Measurements from ENCODE around the gene TEX13D. TPM values are rescaled to one million over a fixed set of nuclear protein-coding genes. Genes with fewer than 3 reads are reported as not detected.

The TEX13D gene
- total and polyA plus RNA-seq, 2 experiments from 2014 or later = not detected

DNA sequence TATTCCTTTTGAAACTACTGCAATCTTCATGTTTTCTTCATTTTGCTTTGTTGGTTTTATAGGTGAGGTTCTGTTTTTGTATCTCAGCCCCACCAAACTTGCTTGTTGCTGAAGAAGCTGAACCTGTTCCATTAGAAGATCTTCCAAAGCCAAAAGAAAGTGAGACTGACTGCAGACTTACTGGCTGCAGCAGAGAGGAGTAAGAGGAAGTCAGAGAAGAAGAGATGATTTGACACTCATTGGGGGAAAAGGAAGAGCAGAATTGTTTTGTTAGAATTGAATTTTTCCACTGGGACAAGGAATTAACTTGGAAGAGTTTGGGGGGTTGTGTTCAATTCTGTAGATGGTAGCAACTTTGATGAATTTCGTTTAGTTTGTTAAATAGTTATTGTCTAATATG is 3.1 kb downstream of the TEX13D start:
- Mint-ChIP-seq H3K9me3 (no peaks in the 10 kb centered on the region), H3K27ac (no peak overlapping the region), H3K4me1 (no peaks in the 10 kb centered on the region), H3K36me3 (ENCODE audit: low read depth) (no peaks in the 10 kb centered on the region), H3K4me3 (no peak overlapping the region), H3K27me3 (ENCODE audit: insufficient read depth, low read depth, poor library complexity) (no peaks in the 10 kb centered on the region)
- Histone ChIP-seq H3K79me2 (replicated peaks; ENCODE audit: insufficient read depth) (no peaks in the 10 kb centered on the region), H3K27ac (ENCODE audit: low read depth) (no peak overlapping the region), H2AFZ (no peak overlapping the region), H4K20me1 (replicated peaks; ENCODE audit: insufficient read depth) (no peaks in the 10 kb centered on the region), H3K4me3 (no peak overlapping the region), H3K9me2 (ENCODE audit: insufficient read depth) (no peaks in the 10 kb centered on the region), H3K4me1 (ENCODE audit: insufficient read depth) (no peaks in the 10 kb centered on the region), H3F3A (replicated peaks; ENCODE audit: low read depth) (no peaks in the 10 kb centered on the region), H3K27me3 (ENCODE audit: insufficient read depth) (no peaks in the 10 kb centered on the region), H3K36me3 (ENCODE audit: insufficient read depth) (no peaks in the 10 kb centered on the region), H3K4me2 (no peak overlapping the region)
- TF ChIP-seq, protein P1, sequence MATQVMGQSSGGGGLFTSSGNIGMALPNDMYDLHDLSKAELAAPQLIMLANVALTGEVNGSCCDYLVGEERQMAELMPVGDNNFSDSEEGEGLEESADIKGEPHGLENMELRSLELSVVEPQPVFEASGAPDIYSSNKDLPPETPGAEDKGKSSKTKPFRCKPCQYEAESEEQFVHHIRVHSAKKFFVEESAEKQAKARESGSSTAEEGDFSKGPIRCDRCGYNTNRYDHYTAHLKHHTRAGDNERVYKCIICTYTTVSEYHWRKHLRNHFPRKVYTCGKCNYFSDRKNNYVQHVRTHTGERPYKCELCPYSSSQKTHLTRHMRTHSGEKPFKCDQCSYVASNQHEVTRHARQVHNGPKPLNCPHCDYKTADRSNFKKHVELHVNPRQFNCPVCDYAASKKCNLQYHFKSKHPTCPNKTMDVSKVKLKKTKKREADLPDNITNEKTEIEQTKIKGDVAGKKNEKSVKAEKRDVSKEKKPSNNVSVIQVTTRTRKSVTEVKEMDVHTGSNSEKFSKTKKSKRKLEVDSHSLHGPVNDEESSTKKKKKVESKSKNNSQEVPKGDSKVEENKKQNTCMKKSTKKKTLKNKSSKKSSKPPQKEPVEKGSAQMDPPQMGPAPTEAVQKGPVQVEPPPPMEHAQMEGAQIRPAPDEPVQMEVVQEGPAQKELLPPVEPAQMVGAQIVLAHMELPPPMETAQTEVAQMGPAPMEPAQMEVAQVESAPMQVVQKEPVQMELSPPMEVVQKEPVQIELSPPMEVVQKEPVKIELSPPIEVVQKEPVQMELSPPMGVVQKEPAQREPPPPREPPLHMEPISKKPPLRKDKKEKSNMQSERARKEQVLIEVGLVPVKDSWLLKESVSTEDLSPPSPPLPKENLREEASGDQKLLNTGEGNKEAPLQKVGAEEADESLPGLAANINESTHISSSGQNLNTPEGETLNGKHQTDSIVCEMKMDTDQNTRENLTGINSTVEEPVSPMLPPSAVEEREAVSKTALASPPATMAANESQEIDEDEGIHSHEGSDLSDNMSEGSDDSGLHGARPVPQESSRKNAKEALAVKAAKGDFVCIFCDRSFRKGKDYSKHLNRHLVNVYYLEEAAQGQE (IDR thresholded peaks at IDR 0.05; ENCODE audit: unreplicated experiment) = no peak
- TF ChIP-seq CREB1 (CRISPR knock-in tag; IDR thresholded peaks at IDR 0.05; ENCODE audit: low read depth) (no peak), STAT1 (IDR thresholded peaks at IDR 0.05; ENCODE audit: unreplicated experiment) (no peak), NANOG (IDR thresholded peaks at IDR 0.05; ENCODE audit: borderline replicate concordance) (no peak), EZH2 (IDR thresholded peaks at IDR 0.05; ENCODE audit: low read depth, unreplicated experiment) (no peak), JUNB (IDR thresholded peaks at IDR 0.05; ENCODE audit: unreplicated experiment) (no peak), ZNF114 (CRISPR knock-in tag; IDR thresholded peaks at IDR 0.05) (no peak), ZNF331 (CRISPR knock-in tag; IDR thresholded peaks at IDR 0.05; ENCODE audit: low read depth) (no peak), EZH2phosphoT487 (IDR thresholded peaks at IDR 0.05; ENCODE audit: unreplicated experiment) (no peak), POLR2AphosphoS5 (IDR thresholded peaks at IDR 0.05; ENCODE audit: low read depth) (no peak)
- TF ChIP-seq, protein P2, sequence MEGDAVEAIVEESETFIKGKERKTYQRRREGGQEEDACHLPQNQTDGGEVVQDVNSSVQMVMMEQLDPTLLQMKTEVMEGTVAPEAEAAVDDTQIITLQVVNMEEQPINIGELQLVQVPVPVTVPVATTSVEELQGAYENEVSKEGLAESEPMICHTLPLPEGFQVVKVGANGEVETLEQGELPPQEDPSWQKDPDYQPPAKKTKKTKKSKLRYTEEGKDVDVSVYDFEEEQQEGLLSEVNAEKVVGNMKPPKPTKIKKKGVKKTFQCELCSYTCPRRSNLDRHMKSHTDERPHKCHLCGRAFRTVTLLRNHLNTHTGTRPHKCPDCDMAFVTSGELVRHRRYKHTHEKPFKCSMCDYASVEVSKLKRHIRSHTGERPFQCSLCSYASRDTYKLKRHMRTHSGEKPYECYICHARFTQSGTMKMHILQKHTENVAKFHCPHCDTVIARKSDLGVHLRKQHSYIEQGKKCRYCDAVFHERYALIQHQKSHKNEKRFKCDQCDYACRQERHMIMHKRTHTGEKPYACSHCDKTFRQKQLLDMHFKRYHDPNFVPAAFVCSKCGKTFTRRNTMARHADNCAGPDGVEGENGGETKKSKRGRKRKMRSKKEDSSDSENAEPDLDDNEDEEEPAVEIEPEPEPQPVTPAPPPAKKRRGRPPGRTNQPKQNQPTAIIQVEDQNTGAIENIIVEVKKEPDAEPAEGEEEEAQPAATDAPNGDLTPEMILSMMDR (conservative IDR thresholded peaks at IDR 0.05; ENCODE audit: low read depth in 2 of 2) = no peak
- TF ChIP-seq, protein P3, sequence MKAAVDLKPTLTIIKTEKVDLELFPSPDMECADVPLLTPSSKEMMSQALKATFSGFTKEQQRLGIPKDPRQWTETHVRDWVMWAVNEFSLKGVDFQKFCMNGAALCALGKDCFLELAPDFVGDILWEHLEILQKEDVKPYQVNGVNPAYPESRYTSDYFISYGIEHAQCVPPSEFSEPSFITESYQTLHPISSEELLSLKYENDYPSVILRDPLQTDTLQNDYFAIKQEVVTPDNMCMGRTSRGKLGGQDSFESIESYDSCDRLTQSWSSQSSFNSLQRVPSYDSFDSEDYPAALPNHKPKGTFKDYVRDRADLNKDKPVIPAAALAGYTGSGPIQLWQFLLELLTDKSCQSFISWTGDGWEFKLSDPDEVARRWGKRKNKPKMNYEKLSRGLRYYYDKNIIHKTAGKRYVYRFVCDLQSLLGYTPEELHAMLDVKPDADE (IDR thresholded peaks at IDR 0.05) = no peak
- TF ChIP-seq, protein P4, sequence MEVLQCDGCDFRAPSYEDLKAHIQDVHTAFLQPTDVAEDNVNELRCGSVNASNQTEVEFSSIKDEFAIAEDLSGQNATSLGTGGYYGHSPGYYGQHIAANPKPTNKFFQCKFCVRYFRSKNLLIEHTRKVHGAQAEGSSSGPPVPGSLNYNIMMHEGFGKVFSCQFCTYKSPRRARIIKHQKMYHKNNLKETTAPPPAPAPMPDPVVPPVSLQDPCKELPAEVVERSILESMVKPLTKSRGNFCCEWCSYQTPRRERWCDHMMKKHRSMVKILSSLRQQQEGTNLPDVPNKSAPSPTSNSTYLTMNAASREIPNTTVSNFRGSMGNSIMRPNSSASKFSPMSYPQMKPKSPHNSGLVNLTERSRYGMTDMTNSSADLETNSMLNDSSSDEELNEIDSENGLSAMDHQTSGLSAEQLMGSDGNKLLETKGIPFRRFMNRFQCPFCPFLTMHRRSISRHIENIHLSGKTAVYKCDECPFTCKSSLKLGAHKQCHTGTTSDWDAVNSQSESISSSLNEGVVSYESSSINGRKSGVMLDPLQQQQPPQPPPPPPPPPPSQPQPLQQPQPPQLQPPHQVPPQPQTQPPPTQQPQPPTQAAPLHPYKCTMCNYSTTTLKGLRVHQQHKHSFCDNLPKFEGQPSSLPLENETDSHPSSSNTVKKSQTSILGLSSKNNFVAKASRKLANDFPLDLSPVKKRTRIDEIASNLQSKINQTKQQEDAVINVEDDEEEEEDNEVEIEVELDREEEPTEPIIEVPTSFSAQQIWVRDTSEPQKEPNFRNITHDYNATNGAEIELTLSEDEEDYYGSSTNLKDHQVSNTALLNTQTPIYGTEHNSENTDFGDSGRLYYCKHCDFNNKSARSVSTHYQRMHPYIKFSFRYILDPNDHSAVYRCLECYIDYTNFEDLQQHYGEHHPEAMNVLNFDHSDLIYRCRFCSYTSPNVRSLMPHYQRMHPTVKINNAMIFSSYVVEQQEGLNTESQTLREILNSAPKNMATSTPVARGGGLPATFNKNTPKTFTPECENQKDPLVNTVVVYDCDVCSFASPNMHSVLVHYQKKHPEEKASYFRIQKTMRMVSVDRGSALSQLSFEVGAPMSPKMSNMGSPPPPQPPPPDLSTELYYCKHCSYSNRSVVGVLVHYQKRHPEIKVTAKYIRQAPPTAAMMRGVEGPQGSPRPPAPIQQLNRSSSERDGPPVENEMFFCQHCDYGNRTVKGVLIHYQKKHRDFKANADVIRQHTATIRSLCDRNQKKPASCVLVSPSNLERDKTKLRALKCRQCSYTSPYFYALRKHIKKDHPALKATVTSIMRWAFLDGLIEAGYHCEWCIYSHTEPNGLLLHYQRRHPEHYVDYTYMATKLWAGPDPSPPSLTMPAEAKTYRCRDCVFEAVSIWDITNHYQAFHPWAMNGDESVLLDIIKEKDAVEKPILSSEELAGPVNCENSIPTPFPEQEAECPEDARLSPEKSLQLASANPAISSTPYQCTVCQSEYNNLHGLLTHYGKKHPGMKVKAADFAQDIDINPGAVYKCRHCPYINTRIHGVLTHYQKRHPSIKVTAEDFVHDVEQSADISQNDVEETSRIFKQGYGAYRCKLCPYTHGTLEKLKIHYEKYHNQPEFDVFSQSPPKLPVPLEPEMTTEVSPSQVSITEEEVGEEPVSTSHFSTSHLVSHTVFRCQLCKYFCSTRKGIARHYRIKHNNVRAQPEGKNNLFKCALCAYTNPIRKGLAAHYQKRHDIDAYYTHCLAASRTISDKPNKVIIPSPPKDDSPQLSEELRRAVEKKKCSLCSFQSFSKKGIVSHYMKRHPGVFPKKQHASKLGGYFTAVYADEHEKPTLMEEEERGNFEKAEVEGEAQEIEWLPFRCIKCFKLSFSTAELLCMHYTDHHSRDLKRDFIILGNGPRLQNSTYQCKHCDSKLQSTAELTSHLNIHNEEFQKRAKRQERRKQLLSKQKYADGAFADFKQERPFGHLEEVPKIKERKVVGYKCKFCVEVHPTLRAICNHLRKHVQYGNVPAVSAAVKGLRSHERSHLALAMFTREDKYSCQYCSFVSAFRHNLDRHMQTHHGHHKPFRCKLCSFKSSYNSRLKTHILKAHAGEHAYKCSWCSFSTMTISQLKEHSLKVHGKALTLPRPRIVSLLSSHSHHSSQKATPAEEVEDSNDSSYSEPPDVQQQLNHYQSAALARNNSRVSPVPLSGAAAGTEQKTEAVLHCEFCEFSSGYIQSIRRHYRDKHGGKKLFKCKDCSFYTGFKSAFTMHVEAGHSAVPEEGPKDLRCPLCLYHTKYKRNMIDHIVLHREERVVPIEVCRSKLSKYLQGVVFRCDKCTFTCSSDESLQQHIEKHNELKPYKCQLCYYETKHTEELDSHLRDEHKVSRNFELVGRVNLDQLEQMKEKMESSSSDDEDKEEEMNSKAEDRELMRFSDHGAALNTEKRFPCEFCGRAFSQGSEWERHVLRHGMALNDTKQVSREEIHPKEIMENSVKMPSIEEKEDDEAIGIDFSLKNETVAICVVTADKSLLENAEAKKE (CRISPR knock-in tag; IDR thresholded peaks at IDR 0.05) = no peak
- DNase-seq (ENCODE audit: low spot score) (no peak), ATAC-seq (no peak)
